ENCODE measurements around the gene CTRL.

CTRL gene

GRCh38 chr16:67909056-67909742 lies 22.5 kb downstream of the CTRL start:
- TF ChIP-seq CTCF (IDR thresholded peaks at IDR 0.05; ENCODE audit: low read depth, low read length) = no peak
- no peak overlapping the region for H3K4me3 ChIP-seq (ENCODE audit: low read depth, low read length)

GRCh38 chr16:67907397-67908180 lies 24.1 kb downstream of the CTRL start:
- H3K4me3 ChIP-seq (ENCODE audit: low read depth, low read length) = no peak overlapping the region
- no peak for TF ChIP-seq CTCF (IDR thresholded peaks at IDR 0.05; ENCODE audit: low read depth, low read length)

GRCh38 chr16:67902831-67903230 lies 28.8 kb downstream of the CTRL start:
- TF ChIP-seq CTCF (IDR thresholded peaks at IDR 0.05; ENCODE audit: low read depth, low read length) = no peak
- H3K4me3 ChIP-seq (ENCODE audit: low read depth, low read length) = no peak overlapping the region

- H3K4me3 ChIP-seq (ENCODE audit: low read depth, low read length) = no peak overlapping the region
- no peak for TF ChIP-seq CTCF (IDR thresholded peaks at IDR 0.05; ENCODE audit: low read depth, low read length)
Measured at GRCh38 chr16:67901734-67902133, 29.9 kb downstream of the CTRL start.

- no peak overlapping the region for H3K4me3 ChIP-seq (ENCODE audit: low read depth, low read length)
- TF ChIP-seq CTCF (IDR thresholded peaks at IDR 0.05; ENCODE audit: low read depth, low read length) = no peak
Measured at GRCh38 chr16:67897231-67897630, 34.4 kb downstream of the CTRL start.

DNA sequence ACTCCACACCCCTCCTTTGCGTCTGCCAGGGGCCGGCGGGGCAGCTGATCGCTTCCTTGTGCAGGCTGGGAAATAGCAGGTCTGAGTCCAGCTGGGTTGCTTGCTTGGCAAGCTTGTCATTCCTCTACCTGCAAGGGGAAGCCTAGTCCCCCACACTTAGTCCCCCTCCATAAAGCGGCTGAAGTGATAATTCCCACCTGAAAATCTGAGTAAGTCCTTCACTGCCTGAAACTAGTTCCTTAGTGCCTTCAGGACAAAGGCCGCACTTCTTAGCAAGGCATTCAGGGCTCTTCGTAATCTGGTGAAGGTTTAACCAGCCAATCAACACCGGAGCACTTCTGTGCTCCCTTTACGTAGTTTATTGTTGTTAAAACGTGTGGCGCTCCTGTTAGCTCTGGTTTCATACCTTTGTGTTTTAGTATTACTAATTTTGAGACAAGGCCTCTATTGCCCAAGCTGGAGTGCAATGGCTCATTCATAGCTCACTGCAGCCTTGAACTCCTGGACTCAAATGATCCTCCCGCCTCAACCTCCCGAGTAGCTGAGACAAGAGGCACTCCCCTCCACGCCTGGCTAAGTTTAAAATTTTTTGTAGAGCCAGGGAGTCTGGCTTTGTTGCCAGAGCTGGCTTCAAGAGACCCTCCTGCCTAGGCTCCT lies 37.8 kb downstream of the CTRL start:
- H3K4me3 ChIP-seq (ENCODE audit: low read depth, low read length) = peak overlapping the region; percentile 94
- TF ChIP-seq CTCF (IDR thresholded peaks at IDR 0.05; ENCODE audit: low read depth, low read length) = no peak
